HL-60 (cell line): ENCODE measurements around the gene MCEMP1.

Experiments
- CTCF ChIP-seq: IDR thresholded peaks from one replicate; pipeline ENCODE4 v1.5.1; 2011; ENCODE audit warnings: low read length, control low read depth, inconsistent platforms; ENCODE audit not compliant: insufficient read depth
- POLR2AphosphoS5 ChIP-seq: IDR thresholded peaks from 2 replicates; pipeline ENCODE4 v1.6.1; 2012; ENCODE audit warnings: low read depth
- SPI1 ChIP-seq: IDR thresholded peaks from 2 replicates; pipeline ENCODE4 v1.6.1; 2012; ENCODE audit warnings: low read depth, mild to moderate bottlenecking, borderline replicate concordance
- TF ChIP-seq, protein P1 (sequence below): IDR thresholded peaks from 2 replicates; pipeline ENCODE4 v1.6.1; 2012; ENCODE audit warnings: low read depth; ENCODE audit not compliant: insufficient replicate concordance

- TF ChIP-seq CTCF (no peak), POLR2AphosphoS5 (0 out of 2 replicates have a peak, but pooled peaks have one; percentile 34), SPI1 (peak; percentile 82; the same call in 1 of the 2 replicates)
- TF ChIP-seq, protein P1, sequence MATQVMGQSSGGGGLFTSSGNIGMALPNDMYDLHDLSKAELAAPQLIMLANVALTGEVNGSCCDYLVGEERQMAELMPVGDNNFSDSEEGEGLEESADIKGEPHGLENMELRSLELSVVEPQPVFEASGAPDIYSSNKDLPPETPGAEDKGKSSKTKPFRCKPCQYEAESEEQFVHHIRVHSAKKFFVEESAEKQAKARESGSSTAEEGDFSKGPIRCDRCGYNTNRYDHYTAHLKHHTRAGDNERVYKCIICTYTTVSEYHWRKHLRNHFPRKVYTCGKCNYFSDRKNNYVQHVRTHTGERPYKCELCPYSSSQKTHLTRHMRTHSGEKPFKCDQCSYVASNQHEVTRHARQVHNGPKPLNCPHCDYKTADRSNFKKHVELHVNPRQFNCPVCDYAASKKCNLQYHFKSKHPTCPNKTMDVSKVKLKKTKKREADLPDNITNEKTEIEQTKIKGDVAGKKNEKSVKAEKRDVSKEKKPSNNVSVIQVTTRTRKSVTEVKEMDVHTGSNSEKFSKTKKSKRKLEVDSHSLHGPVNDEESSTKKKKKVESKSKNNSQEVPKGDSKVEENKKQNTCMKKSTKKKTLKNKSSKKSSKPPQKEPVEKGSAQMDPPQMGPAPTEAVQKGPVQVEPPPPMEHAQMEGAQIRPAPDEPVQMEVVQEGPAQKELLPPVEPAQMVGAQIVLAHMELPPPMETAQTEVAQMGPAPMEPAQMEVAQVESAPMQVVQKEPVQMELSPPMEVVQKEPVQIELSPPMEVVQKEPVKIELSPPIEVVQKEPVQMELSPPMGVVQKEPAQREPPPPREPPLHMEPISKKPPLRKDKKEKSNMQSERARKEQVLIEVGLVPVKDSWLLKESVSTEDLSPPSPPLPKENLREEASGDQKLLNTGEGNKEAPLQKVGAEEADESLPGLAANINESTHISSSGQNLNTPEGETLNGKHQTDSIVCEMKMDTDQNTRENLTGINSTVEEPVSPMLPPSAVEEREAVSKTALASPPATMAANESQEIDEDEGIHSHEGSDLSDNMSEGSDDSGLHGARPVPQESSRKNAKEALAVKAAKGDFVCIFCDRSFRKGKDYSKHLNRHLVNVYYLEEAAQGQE = peak; percentile 9
Measured at GRCh38 chr19:7705387-7706187, 28.7 kb downstream of the MCEMP1 start.
